Body of pancreas (tissue), 4 donors: ENCODE results near the gene DIP2B. TPM values are rescaled to one million over a fixed set of nuclear protein-coding genes. Genes with fewer than 3 reads are reported as not detected.

Experiments
- ATAC-seq: fragments of 150-250 bp; one replicate; pipeline ENCODE4 v1.9.1; 2016
- DNase-seq, 4 donors: peaks; one replicate each; pipeline ENCODE4 v3.0.0-alpha.2; 2019
- H3K27ac ChIP-seq, 4 donors: fragments of 200-600 bp; sonication (generic); 1 replicate in 3 of 4; 2 replicates in 1 of 4; pipeline versions ENCODE4 v1.5.1 to v1.6.1; 2016 to 2019; ENCODE audit warnings: mild to moderate bottlenecking in 1 of 4, mixed read lengths in 1 of 4, moderate library complexity in 1 of 4
- H3K27me3 ChIP-seq, 2 donors: fragments of 200-600 bp; sonication (generic); one replicate each; pipeline ENCODE4 v1.6.0; 2016; ENCODE audit warnings: mild to moderate bottlenecking in 1 of 2
- H3K36me3 ChIP-seq, 2 donors: fragments of 200-600 bp; sonication (generic); replicated peaks in 1 of 2; 2 replicates each; pipeline ENCODE4 v1.5.1; 2016; ENCODE audit warnings: low read depth in 2 of 2; ENCODE audit not compliant: insufficient read depth in 1 of 2
- H3K4me1 ChIP-seq: fragments of 200-600 bp; sonication (generic); one replicate; pipeline ENCODE4 v1.6.0; 2016
- H3K4me3 ChIP-seq, 2 donors: fragments of 200-600 bp; sonication (generic); 1 replicate in 1 of 2; 2 replicates in 1 of 2; pipeline ENCODE4 v1.5.1; 2016 to 2019
- H3K9me3 ChIP-seq, 3 donors: fragments of 200-600 bp; sonication (generic); 1 replicate in 2 of 3; 2 replicates in 1 of 3; pipeline ENCODE4 v1.5.1; 2016
- CTCF ChIP-seq, 7 experiments: fragments of 450-650 bp in 4 of 7; fragments of 200-600 bp in 3 of 7; sonication (generic) in 3 of 7; IDR thresholded peaks; one replicate each; pipeline ENCODE4 v1.5.1; 2016 to 2019; ENCODE audit warnings: antibody characterized with exemption in 7 of 7
- POLR2A ChIP-seq, 3 donors: fragments of 450-650 bp; IDR thresholded peaks; one replicate each; pipeline ENCODE4 v1.6.1; 2016; ENCODE audit warnings: antibody characterized with exemption in 3 of 3, mild to moderate bottlenecking in 2 of 3
- WGBS, 2 donors: methylation state at CpG; one replicate each; pipeline ENCODE4 v1.1.5; 2017; 5-methylcytosine and 5-hydroxymethylcytosine counted together
- intact Hi-C: fragments of 100-400 bp; cut with DNase I; formaldehyde crosslinking; loops from one replicate; pipeline ENCODE4 v1.15.1; 2023
- total RNA-seq, 2 donors: library from RNA; depleted of rRNA; stranded (reverse); fragments of >200 nt; gene quantifications; one replicate each; pipeline ENCODE4 v1.1.0, GENCODE V29; 2016

Gene DIP2B
- total RNA-seq, 2 donors from 2014 or later, result 15.8 to 28.7 TPM

GRCh38 chr12:50723865-50724264 is 219.1 kb downstream of the DIP2B start:
- no peak overlapping the region for H3K4me3 ChIP-seq
- H3K4me1 ChIP-seq, result peaks cover 19% of the 10 kb centered on the region
- no peaks in the 10 kb centered on the region for H3K27me3 ChIP-seq
- DNase-seq (no peak), ATAC-seq (no peak)
- 45 to 79% methylated on average over 1 of the region's 1 CpG for WGBS, 2 donors
- no peaks in the 10 kb centered on the region for H3K9me3 ChIP-seq
- no peak overlapping the region for H3K27ac ChIP-seq
- peaks cover 4 to 25% of the 10 kb centered on the region in 2 donors for H3K36me3 ChIP-seq
- intact Hi-C loops, result no loop called here
- no peak for TF ChIP-seq CTCF (IDR thresholded peaks at IDR 0.05)
- no peak for TF ChIP-seq POLR2A (IDR thresholded peaks at IDR 0.05)

GRCh38 chr12:50725011-50725942 is 220.5 kb downstream of the DIP2B start:
- H3K9me3 ChIP-seq, result no peaks in the 10 kb centered on the region
- peak overlapping the region in 2 of 4 donors; percentile 7 to 12 for H3K27ac ChIP-seq
- H3K36me3 ChIP-seq, result peaks cover 8 to 34% of the 10 kb centered on the region in 2 donors
- H3K4me3 ChIP-seq, result no peak overlapping the region
- H3K4me1 ChIP-seq, result peaks cover 19% of the 10 kb centered on the region
- no peak for TF ChIP-seq POLR2A (IDR thresholded peaks at IDR 0.05)
- TF ChIP-seq CTCF (IDR thresholded peaks at IDR 0.05), result no peak
- intact Hi-C loops, result no loop called here
- 41 to 50% methylated on average over 5 of the region's 5 CpGs for WGBS, 2 donors
- DNase-seq, result peak in 3 of 4 donors; percentile 12 to 40 (median 30)
- no peaks in the 10 kb centered on the region for H3K27me3 ChIP-seq
- ATAC-seq, result peak; percentile 59

GRCh38 chr12:50727466-50727865 is 222.7 kb downstream of the DIP2B start:
- TF ChIP-seq POLR2A (IDR thresholded peaks at IDR 0.05) (no peak), CTCF (IDR thresholded peaks at IDR 0.05) (no peak)
- intact Hi-C loops, result no loop called here
- Histone ChIP-seq H3K4me3 (no peak overlapping the region), H3K36me3 (peaks cover 8 to 32% of the 10 kb centered on the region in 2 donors), H3K27me3 (no peaks in the 10 kb centered on the region), H3K9me3 (no peaks in the 10 kb centered on the region), H3K27ac (no peak overlapping the region), H3K4me1 (peaks cover 19% of the 10 kb centered on the region)
- ATAC-seq, result no peak
- WGBS, 2 donors, result 92 to 98% methylated on average over 2 of the region's 2 CpGs
- DNase-seq, result no peak

GRCh38 chr12:50728417-50728816 is 223.6 kb downstream of the DIP2B start:
- no peak for DNase-seq
- TF ChIP-seq POLR2A (IDR thresholded peaks at IDR 0.05) (no peak), CTCF (IDR thresholded peaks at IDR 0.05) (no peak)
- Histone ChIP-seq H3K27me3 (no peaks in the 10 kb centered on the region), H3K4me3 (no peak overlapping the region), H3K36me3 (peaks cover 8 to 29% of the 10 kb centered on the region in 2 donors), H3K27ac (no peak overlapping the region), H3K4me1 (peaks cover 19% of the 10 kb centered on the region), H3K9me3 (no peaks in the 10 kb centered on the region)
- 87 to 96% methylated on average over 7 of the region's 7 CpGs for WGBS, 2 donors
- intact Hi-C loops, result no loop called here
- ATAC-seq, result no peak
